Activated T-cell treated with anti-CD3 and anti-CD28 coated beads, Interleukin-2, amount 50 U/mL, for 24 hours (primary cell): ENCODE results near the gene RAMAC.
"Not testable (repeated sequence)": the region's sequence is repeated elsewhere in the genome, so short reads cannot be mapped to it uniquely, and the experiment has no call there.

Experiments
- DNase-seq: peaks from one replicate; pipeline ENCODE4 v3.0.0-alpha.2; 2020
- H3K27ac Mint-ChIP-seq: 2 replicates; pipeline ENCODE4 v1.8.0; 2020; ENCODE audit warnings: mild to moderate bottlenecking, mixed read lengths
- H3K27me3 Mint-ChIP-seq: 2 replicates; pipeline ENCODE4 v1.8.0; 2020; ENCODE audit warnings: mixed read lengths
- H3K36me3 Mint-ChIP-seq: 2 replicates; pipeline ENCODE4 v1.8.0; 2020; ENCODE audit warnings: low read depth, mixed read lengths
- H3K4me1 Mint-ChIP-seq: 2 replicates; pipeline ENCODE4 v1.8.0; 2020; ENCODE audit warnings: low read depth, mixed read lengths
- H3K4me3 Mint-ChIP-seq: 2 replicates; pipeline ENCODE4 v1.8.0; 2020; ENCODE audit warnings: mild to moderate bottlenecking, moderate library complexity, mixed read lengths
- H3K9me3 Mint-ChIP-seq: 2 replicates; pipeline ENCODE4 v1.8.0; 2020; ENCODE audit warnings: mixed read lengths

Gene RAMAC

DNA sequence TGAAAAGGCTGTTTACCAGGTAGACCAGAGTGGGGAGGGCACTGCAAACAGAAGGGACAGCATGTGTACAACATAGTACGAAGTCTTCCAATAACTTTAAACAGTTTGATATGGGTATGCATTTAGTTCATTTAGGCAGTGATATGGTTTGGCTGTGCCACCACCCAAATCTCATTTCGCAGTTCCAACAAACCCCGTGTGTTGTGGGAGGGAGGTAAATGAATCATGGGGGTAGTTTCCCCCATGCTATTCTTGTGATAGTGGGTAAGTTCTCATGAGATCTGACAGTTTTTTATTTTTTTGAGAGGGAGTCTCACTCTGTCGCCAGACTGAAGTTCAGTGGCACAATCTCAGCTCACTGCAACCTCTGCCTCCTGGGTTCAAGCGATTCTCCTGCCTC lies 7.6 kb upstream of the RAMAC start:
- no peak for DNase-seq
- H3K9me3 Mint-ChIP-seq = no peaks in the 10 kb centered on the region
- peaks cover 2% of the 10 kb centered on the region for H3K36me3 Mint-ChIP-seq
- H3K27me3 Mint-ChIP-seq = no peaks in the 10 kb centered on the region
- H3K27ac Mint-ChIP-seq = no peak overlapping the region
- H3K4me3 Mint-ChIP-seq = no peak overlapping the region
- H3K4me1 Mint-ChIP-seq = peaks cover 7% of the 10 kb centered on the region

DNA sequence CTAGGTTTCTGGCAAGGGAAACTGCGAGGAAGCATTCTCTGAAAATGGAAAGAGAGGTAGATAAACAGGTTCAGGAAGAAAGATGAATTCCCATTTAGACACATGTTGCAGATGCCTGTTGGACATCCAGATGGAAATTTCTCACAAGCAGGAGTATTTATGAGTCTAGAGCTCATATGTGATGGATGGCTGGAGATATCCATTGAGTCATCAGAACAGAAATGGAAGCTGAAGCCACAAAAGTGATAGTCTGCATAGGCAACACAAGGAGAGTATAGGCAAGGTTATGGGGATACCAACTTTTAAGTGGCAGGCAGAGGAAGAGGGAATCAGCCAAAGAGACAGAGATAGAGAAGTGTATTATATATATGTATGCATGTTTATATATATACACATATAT lies 6.3 kb upstream of the RAMAC start:
- H3K9me3 Mint-ChIP-seq = no peaks in the 10 kb centered on the region
- DNase-seq = no peak
- H3K27ac Mint-ChIP-seq = no peak overlapping the region
- no peaks in the 10 kb centered on the region for H3K27me3 Mint-ChIP-seq
- H3K4me3 Mint-ChIP-seq = no peak overlapping the region
- peaks cover 8% of the 10 kb centered on the region for H3K4me1 Mint-ChIP-seq
- H3K36me3 Mint-ChIP-seq = peaks cover 2% of the 10 kb centered on the region

- no peaks in the 10 kb centered on the region for H3K9me3 Mint-ChIP-seq
- H3K27me3 Mint-ChIP-seq = no peaks in the 10 kb centered on the region
Measured at GRCh38 chr15:82980981-82981380, 5.0 kb upstream of the RAMAC start.

DNA sequence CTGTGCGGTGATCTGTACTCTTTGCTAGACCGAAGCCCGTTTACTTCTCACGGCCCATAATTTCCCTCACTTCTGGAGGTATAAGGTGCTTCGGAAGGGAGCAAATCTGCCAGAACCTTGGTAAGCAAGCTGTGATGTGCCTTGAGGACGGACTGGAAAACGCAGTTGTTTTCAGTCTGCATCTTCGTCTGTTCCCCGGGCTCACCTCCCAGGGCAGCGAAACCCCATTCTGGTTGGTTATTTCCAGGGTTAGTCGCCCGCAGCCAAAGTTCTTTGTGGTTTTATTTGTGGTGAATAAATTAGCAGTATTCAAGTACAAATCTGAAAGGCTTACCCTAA lies 401 bp downstream of the RAMAC start:
- peak overlapping the region; percentile 97 for H3K4me3 Mint-ChIP-seq
- peak overlapping the region; percentile 97 for H3K27ac Mint-ChIP-seq
- no peak for DNase-seq
- peaks cover 43% of the 10 kb centered on the region for H3K36me3 Mint-ChIP-seq
- no peaks in the 10 kb centered on the region for H3K27me3 Mint-ChIP-seq
- H3K4me1 Mint-ChIP-seq = peaks cover 32% of the 10 kb centered on the region
- H3K9me3 Mint-ChIP-seq = no peaks in the 10 kb centered on the region

More at GRCh38 chr15:82980981-82981380, 5.0 kb upstream of the RAMAC start:
- Mint-ChIP-seq H3K36me3 (peaks cover 5% of the 10 kb centered on the region), H3K4me3 (no peak overlapping the region), H3K4me1 (peaks cover 20% of the 10 kb centered on the region), H3K27ac (no peak overlapping the region)
- no peak for DNase-seq

DNA sequence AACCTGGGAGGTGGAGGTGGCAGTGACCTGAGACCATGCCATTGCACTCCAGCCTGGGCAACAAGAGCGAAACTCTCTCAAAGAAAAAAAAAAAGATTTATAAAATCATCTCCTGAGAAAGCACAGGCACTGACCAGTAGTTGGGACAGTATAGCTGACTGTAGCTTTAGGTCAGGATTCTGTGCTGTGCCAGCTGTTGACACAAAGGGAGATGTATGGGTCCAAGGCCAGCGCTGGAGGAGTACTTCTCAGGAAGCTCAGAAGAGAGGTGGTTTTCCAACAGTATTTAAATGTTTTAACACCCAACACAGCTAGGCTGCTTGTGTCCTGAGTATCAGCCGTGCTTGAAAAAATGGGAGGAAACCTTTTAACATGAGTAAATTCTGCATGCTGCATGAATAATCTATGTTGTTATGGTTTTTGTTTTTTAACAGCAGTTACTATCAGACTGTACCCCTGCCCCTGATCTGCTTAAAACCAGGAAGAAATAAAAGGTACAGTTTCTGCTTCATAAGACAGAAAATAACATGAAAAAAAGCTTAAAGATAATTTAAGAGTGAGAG lies 6.5 kb downstream of the RAMAC start:
- DNase-seq = no peak
- no peaks in the 10 kb centered on the region for H3K27me3 Mint-ChIP-seq
- no peak overlapping the region for H3K27ac Mint-ChIP-seq
- peaks cover 35% of the 10 kb centered on the region for H3K36me3 Mint-ChIP-seq
- peaks cover 9% of the 10 kb centered on the region for H3K4me1 Mint-ChIP-seq
- no peak overlapping the region for H3K4me3 Mint-ChIP-seq
- H3K9me3 Mint-ChIP-seq = no peaks in the 10 kb centered on the region

- no peak for DNase-seq
- Mint-ChIP-seq H3K4me3 (no peak overlapping the region), H3K27ac (no peak overlapping the region), H3K27me3 (no peaks in the 10 kb centered on the region), H3K4me1 (peaks cover 9% of the 10 kb centered on the region), H3K9me3 (no peaks in the 10 kb centered on the region), H3K36me3 (peaks cover 31% of the 10 kb centered on the region)
Measured at GRCh38 chr15:82993144-82993543, 7.1 kb downstream of the RAMAC start.

GRCh38 chr15:82995076-82995475 lies 9.1 kb downstream of the RAMAC start:
- H3K4me3 Mint-ChIP-seq = no peak overlapping the region
- DNase-seq = no peak
- peaks cover 8% of the 10 kb centered on the region for H3K4me1 Mint-ChIP-seq
- peaks cover 14% of the 10 kb centered on the region for H3K36me3 Mint-ChIP-seq
- no peak overlapping the region for H3K27ac Mint-ChIP-seq
- no peaks in the 10 kb centered on the region for H3K27me3 Mint-ChIP-seq
- no peaks in the 10 kb centered on the region for H3K9me3 Mint-ChIP-seq

- Mint-ChIP-seq H3K27me3 (no peaks in the 10 kb centered on the region), H3K9me3 (no peaks in the 10 kb centered on the region), H3K4me3 (no peak overlapping the region), H3K27ac (no peak overlapping the region), H3K4me1 (peaks cover 10% of the 10 kb centered on the region), H3K36me3 (peaks cover 7% of the 10 kb centered on the region)
- DNase-seq = no peak
Measured at GRCh38 chr15:82995938-82996337, 9.9 kb downstream of the RAMAC start.

DNA sequence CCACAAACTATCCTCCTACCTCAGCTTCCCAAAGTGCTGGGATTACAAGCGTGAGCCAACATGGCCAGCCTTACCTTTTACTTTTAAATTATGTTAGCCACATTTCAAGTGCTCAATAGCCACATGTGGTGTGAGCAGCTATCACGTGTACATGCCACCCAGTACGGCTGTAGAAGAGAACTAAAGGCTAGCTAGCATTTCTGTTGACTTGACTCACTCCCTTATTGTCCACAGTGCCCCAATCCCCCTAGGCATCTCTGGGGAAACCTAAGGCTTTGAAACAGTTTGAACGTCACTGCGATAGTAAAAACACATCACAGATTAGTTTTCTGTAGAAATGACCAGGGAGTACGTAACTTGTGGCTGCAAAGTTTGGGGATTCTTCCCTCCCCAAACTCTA lies 13.4 kb downstream of the RAMAC start:
- Mint-ChIP-seq H3K4me3 (no peak overlapping the region), H3K9me3 (no peaks in the 10 kb centered on the region), H3K4me1 (peaks cover 10% of the 10 kb centered on the region), H3K27ac (no peak overlapping the region), H3K27me3 (no peaks in the 10 kb centered on the region), H3K36me3 (peaks cover 9% of the 10 kb centered on the region)
- no peak for DNase-seq

DNA sequence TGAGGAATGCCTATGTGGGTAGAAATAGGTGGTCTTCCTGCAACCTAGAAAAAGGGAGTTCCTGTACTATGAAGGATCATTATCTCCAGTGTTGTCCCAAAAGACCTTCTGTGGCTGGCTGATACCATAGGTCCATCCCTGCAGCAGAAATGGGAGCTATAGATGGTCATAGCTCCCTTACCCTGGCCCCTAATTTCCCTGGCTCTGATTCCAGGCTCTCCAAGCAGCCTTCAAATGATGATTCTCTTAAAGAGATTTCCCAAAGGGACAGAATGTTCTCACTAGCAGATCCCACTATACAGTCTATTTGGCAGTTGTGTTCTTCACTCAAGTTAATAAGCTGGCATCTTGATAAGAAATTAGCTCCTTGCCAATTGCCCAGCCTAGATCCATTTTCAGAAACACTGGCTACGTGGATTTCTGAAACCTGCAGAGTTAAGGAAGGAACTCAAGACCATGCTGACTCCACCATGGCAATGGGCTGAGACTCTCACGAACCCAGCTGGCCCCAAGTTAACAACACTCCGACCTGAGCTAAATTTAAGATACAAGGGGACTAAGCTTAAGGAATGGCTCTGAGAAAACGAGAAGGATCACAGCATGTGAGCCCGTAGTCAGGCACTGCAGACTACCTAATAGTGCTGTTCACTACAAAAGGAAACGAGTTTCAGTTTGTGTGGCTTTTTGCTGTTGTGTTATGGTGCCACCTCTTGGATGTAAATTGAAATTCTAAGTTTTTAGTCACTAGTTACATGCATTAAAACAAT lies 14.1 kb downstream of the RAMAC start:
- DNase-seq = peak; percentile 47
- Mint-ChIP-seq H3K36me3 (peaks cover 14% of the 10 kb centered on the region), H3K27ac (peak overlapping the region; percentile 74), H3K4me1 (peaks cover 10% of the 10 kb centered on the region), H3K4me3 (peak overlapping the region; percentile 38), H3K9me3 (no peaks in the 10 kb centered on the region), H3K27me3 (no peaks in the 10 kb centered on the region)

DNA sequence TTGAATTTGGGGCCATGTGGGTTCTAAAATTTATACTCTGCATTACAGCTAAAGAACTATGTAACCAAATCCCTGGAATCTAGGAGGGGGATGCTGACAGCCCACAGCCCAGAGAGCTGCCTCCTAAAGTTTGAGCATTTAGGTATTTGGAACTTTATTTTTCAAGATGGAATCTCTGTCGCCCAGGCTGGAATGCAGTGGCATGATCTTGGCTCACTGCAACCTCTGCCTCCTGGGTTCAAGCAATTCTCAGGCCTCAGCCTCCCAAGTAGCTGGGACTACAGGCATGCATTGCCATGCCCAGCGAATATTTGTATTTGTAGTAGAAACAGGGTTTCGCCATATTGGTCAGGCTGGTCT lies 14.6 kb downstream of the RAMAC start:
- H3K9me3 Mint-ChIP-seq, DNase-seq, H3K4me3 Mint-ChIP-seq, H3K27me3 Mint-ChIP-seq: not testable (repeated sequence)
- Mint-ChIP-seq H3K27ac (peak overlapping the region; percentile 74), H3K36me3 (peaks cover 19% of the 10 kb centered on the region), H3K4me1 (peaks cover 10% of the 10 kb centered on the region)

DNA sequence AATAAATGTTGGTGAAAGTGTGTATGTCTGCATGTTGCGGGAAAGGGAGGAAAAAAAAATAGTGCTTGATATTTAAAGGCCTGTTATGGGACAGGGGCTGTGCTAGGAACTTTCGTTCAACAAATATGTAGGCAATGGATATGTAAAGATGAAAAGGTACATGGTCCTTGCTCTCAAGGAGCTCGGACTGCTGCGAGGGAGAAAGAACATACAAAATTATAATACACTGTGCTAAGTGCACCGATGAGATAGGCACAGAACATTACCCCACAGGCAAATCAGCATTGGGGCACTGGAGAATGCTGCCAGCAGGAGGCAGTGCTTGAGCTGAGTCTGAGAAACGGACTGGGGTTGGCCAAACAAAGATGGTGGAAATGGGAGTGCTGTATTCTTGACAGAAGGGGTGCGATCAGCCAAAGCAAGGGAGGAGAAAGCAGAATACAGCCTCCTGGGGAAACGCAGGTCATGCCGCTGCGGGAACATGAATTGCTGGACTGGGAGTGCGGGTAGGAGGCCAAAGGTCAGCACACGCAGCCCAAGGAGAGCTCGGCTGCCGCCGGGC lies 24.8 kb downstream of the RAMAC start:
- Mint-ChIP-seq H3K4me1 (peaks cover 56% of the 10 kb centered on the region), H3K4me3 (peak overlapping the region; percentile 90), H3K9me3 (peaks cover 13% of the 10 kb centered on the region), H3K27me3 (no peaks in the 10 kb centered on the region), H3K36me3 (peaks cover 76% of the 10 kb centered on the region), H3K27ac (peak overlapping the region; percentile 94)
- DNase-seq = peak; percentile 85

- Mint-ChIP-seq H3K27me3 (no peaks in the 10 kb centered on the region), H3K36me3 (peaks cover 76% of the 10 kb centered on the region), H3K4me1 (peaks cover 56% of the 10 kb centered on the region), H3K27ac (peak within 1 kb of the TSS; percentile 94), H3K9me3 (peaks cover 13% of the 10 kb centered on the region), H3K4me3 (peak within 1 kb of the TSS; percentile 90)
- DNase-seq = peak; percentile 91
Measured at GRCh38 chr15:83011271-83012075, 25.5 kb downstream of the RAMAC start, which contains the start of gene C15orf40. TSS of gene C15orf40 (minus strand) at chr15:83011639. CDS start at chr15:83011607, 32 bp downstream.

GRCh38 chr15:83012076-83012426 lies 26.0 kb downstream of the RAMAC start:
- DNase-seq = no peak
- Mint-ChIP-seq H3K27me3 (no peaks in the 10 kb centered on the region), H3K4me1 (peaks cover 58% of the 10 kb centered on the region), H3K36me3 (peaks cover 75% of the 10 kb centered on the region), H3K4me3 (peak overlapping the region; percentile 90), H3K27ac (peak overlapping the region; percentile 94), H3K9me3 (peaks cover 13% of the 10 kb centered on the region)

DNA sequence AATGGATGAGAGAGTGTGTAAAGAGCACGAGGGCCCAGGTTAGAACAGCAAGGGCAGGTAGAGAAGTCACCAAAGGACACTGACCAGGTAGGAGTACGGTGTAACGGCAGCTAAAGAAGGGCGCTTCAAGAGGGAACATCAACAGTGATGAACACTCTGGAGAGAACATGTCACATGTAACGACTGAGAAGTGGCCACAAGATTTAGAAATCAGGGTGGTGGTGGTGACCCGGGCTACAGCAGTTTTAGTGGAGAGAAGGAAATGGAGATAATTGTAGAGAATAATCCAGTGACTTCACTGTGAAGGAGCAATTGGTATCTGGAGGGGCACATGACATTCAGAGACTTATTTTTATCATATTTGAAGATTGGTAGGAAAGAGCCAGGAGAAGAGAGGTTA lies 26.6 kb downstream of the RAMAC start:
- Mint-ChIP-seq H3K27ac (peak overlapping the region; percentile 94), H3K9me3 (peaks cover 13% of the 10 kb centered on the region), H3K36me3 (peaks cover 75% of the 10 kb centered on the region), H3K4me3 (peak overlapping the region; percentile 90), H3K27me3 (no peaks in the 10 kb centered on the region), H3K4me1 (peaks cover 59% of the 10 kb centered on the region)
- DNase-seq = no peak
